ENCODE results near the gene COQ9.
A peak's percentile ranks its signal among the peaks of the same experiment; 100 is the strongest.

Gene COQ9

DNA sequence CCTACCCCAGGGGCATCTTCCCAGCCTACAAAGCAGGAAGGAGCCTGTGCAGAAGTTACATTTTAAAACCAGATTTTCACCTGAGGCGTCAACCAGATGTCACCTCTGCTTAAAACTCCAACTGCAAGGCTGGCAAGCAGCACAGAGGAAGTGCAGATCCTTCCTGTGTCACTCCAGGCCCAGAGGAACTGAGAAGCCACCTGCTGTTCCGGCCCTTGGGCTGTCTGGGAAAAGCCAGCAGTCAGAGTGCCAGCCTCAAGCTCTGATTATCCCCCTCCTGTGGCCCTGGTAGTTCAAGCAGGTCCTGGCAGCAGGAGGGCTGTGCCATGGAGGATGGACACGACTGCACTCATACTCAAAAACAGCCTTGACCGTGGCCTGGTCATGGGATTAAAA lies 25.4 kb downstream of the COQ9 start:
- Mint-ChIP-seq H3K4me1 (ENCODE audit: low read depth) (peaks cover 12% of the 10 kb centered on the region), H3K9me3 (no peaks in the 10 kb centered on the region), H3K36me3 (ENCODE audit: low read depth) (peaks cover 21% of the 10 kb centered on the region), H3K4me3 (no peak overlapping the region), H3K27me3 (ENCODE audit: low read depth) (no peaks in the 10 kb centered on the region), H3K27ac (no peak overlapping the region)

DNA sequence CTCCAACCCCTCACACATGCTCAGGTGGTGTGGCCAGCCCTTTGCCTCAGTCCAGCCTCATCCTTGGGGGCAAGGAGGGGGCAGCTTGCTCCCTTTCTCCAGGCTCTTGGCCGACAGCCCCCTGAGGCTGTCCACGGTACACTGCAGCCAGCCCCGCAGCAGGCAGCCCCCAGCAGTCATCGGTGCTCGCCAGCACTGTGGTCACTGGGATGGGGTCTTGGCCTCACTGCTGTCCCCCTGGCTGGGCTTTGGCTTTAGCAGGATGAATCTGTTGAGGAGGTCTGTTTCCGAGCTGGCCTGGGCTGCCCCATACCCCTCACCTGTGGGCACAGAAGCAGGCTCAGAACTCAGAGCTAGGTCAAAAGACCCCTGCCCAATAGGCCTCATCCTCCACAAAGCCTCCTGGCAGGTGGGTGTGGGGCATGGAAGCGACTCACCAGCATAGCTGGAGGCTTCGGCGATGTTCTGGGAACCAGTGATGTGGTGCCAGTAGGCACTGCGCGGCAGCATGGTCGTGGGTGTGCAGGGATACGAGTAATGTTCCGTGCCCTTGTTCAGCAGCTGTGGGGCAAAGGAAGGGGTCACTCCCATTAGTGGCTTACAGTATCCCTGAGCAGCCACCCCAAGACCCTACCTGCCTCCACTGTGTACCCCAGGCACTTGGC lies 26.0 kb downstream of the COQ9 start:
- Mint-ChIP-seq H3K9me3 (no peaks in the 10 kb centered on the region), H3K27ac (no peak overlapping the region), H3K4me1 (ENCODE audit: low read depth) (peaks cover 12% of the 10 kb centered on the region), H3K27me3 (ENCODE audit: low read depth) (no peaks in the 10 kb centered on the region), H3K36me3 (ENCODE audit: low read depth) (peaks cover 18% of the 10 kb centered on the region), H3K4me3 (no peak overlapping the region)

DNA sequence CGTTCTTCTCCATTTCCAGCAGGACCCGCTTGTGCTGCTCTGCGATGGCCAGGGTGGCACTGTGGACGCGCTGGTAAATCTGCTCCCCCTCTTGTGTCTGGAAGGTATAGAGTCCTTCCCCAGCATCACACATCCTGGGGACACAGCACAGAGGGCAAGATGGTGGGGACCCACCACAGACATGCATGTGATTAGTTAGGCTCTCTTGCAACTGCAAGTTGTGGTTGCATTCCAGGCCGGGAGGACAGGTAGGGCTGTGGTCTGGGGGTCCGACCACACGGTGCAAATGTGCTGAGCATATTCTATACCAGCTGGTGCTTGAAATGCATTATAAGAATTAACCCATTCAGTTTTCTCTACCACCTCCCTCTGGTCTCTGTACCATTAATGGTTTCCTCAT lies 26.6 kb downstream of the COQ9 start:
- Mint-ChIP-seq H3K27ac (no peak overlapping the region), H3K4me1 (ENCODE audit: low read depth) (peaks cover 12% of the 10 kb centered on the region), H3K9me3 (no peaks in the 10 kb centered on the region), H3K27me3 (ENCODE audit: low read depth) (peaks cover 3% of the 10 kb centered on the region), H3K36me3 (ENCODE audit: low read depth) (peaks cover 12% of the 10 kb centered on the region), H3K4me3 (no peak overlapping the region)

- H3K27me3 Mint-ChIP-seq (ENCODE audit: low read depth) = peaks cover 3% of the 10 kb centered on the region
- peaks cover 15% of the 10 kb centered on the region for H3K4me1 Mint-ChIP-seq (ENCODE audit: low read depth)
- peak overlapping the region; percentile 46 for H3K27ac Mint-ChIP-seq
- H3K4me3 Mint-ChIP-seq = no peak overlapping the region
- H3K9me3 Mint-ChIP-seq = no peaks in the 10 kb centered on the region
- H3K36me3 Mint-ChIP-seq (ENCODE audit: low read depth) = peaks cover 7% of the 10 kb centered on the region
Observed at GRCh38 chr16:57474671-57475661, 27.7 kb downstream of the COQ9 start.

GRCh38 chr16:57475711-57476339 lies 28.5 kb downstream of the COQ9 start:
- Mint-ChIP-seq H3K9me3 (no peaks in the 10 kb centered on the region), H3K36me3 (ENCODE audit: low read depth) (peaks cover 4% of the 10 kb centered on the region), H3K27ac (peak overlapping the region; percentile 63), H3K4me3 (no peak overlapping the region), H3K27me3 (ENCODE audit: low read depth) (peaks cover 3% of the 10 kb centered on the region), H3K4me1 (ENCODE audit: low read depth) (peaks cover 15% of the 10 kb centered on the region)

- Mint-ChIP-seq H3K4me3 (no peak overlapping the region), H3K36me3 (ENCODE audit: low read depth) (peaks cover 4% of the 10 kb centered on the region), H3K27me3 (ENCODE audit: low read depth) (peaks cover 3% of the 10 kb centered on the region), H3K27ac (peak overlapping the region; percentile 62), H3K9me3 (no peaks in the 10 kb centered on the region), H3K4me1 (ENCODE audit: low read depth) (peaks cover 15% of the 10 kb centered on the region)
Observed at GRCh38 chr16:57476546-57477410, 29.5 kb downstream of the COQ9 start.

DNA sequence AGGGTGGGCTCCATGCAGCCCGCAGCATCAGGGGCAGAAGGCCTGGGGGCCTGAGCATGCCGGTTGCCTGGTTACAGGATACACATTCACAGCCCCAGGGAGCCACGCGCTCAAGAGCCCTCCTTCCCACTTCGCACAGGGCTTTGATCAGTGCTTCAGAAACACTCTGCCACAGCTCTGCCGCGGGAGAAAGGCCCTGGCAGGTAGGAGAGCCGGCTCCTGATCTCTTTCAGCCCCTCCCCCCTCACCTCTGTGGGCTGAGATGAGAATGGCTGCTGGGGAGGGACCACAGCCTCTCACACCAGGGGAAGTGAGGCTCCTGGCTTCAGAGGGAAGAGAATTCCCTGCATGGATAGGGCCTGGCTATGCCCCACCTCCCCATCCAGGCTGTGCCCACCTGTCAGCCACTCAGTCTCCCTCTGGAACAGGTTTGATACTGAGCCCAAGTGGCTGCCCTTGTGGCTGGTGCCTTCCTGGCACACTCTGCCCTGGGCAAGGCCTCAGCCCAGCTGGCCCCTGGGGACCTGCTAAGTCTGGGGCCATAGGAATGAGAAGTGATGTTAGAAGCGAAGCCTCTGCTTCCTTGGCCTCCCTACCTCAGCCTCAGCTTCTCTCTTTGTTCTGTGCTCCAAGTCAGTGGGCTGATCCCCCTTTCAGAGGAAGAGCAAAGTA lies 30.4 kb downstream of the COQ9 start:
- Mint-ChIP-seq H3K9me3 (no peaks in the 10 kb centered on the region), H3K36me3 (ENCODE audit: low read depth) (no peaks in the 10 kb centered on the region), H3K27ac (no peak overlapping the region), H3K4me3 (no peak overlapping the region), H3K4me1 (ENCODE audit: low read depth) (peaks cover 11% of the 10 kb centered on the region), H3K27me3 (ENCODE audit: low read depth) (peaks cover 3% of the 10 kb centered on the region)

- no peaks in the 10 kb centered on the region for H3K36me3 Mint-ChIP-seq (ENCODE audit: low read depth)
- H3K4me3 Mint-ChIP-seq = no peak overlapping the region
- peaks cover 11% of the 10 kb centered on the region for H3K4me1 Mint-ChIP-seq (ENCODE audit: low read depth)
- H3K27me3 Mint-ChIP-seq (ENCODE audit: low read depth) = peaks cover 3% of the 10 kb centered on the region
- no peaks in the 10 kb centered on the region for H3K9me3 Mint-ChIP-seq
- no peak overlapping the region for H3K27ac Mint-ChIP-seq
Observed at GRCh38 chr16:57478396-57479204, 31.3 kb downstream of the COQ9 start.

- no peak overlapping the region for H3K4me3 Mint-ChIP-seq
- no peak overlapping the region for H3K27ac Mint-ChIP-seq
- no peaks in the 10 kb centered on the region for H3K9me3 Mint-ChIP-seq
- H3K36me3 Mint-ChIP-seq (ENCODE audit: low read depth) = no peaks in the 10 kb centered on the region
- peaks cover 11% of the 10 kb centered on the region for H3K4me1 Mint-ChIP-seq (ENCODE audit: low read depth)
- H3K27me3 Mint-ChIP-seq (ENCODE audit: low read depth) = peaks cover 3% of the 10 kb centered on the region
Observed at GRCh38 chr16:57479205-57479975, 32.1 kb downstream of the COQ9 start.

GRCh38 chr16:57479976-57480753 lies 32.9 kb downstream of the COQ9 start:
- Mint-ChIP-seq H3K9me3 (no peaks in the 10 kb centered on the region), H3K27me3 (ENCODE audit: low read depth) (peaks cover 7% of the 10 kb centered on the region), H3K4me3 (no peak overlapping the region), H3K27ac (no peak overlapping the region), H3K4me1 (ENCODE audit: low read depth) (peaks cover 11% of the 10 kb centered on the region), H3K36me3 (ENCODE audit: low read depth) (no peaks in the 10 kb centered on the region)

GRCh38 chr16:57480754-57481230 lies 33.5 kb downstream of the COQ9 start:
- H3K9me3 Mint-ChIP-seq = no peaks in the 10 kb centered on the region
- peaks cover 11% of the 10 kb centered on the region for H3K27me3 Mint-ChIP-seq (ENCODE audit: low read depth)
- no peak overlapping the region for H3K4me3 Mint-ChIP-seq
- H3K27ac Mint-ChIP-seq = no peak overlapping the region
- H3K36me3 Mint-ChIP-seq (ENCODE audit: low read depth) = no peaks in the 10 kb centered on the region
- peaks cover 14% of the 10 kb centered on the region for H3K4me1 Mint-ChIP-seq (ENCODE audit: low read depth)

- H3K4me3 Mint-ChIP-seq = no peak overlapping the region
- H3K27me3 Mint-ChIP-seq (ENCODE audit: low read depth) = peaks cover 12% of the 10 kb centered on the region
- H3K9me3 Mint-ChIP-seq = no peaks in the 10 kb centered on the region
- peaks cover 9% of the 10 kb centered on the region for H3K4me1 Mint-ChIP-seq (ENCODE audit: low read depth)
- no peaks in the 10 kb centered on the region for H3K36me3 Mint-ChIP-seq (ENCODE audit: low read depth)
- H3K27ac Mint-ChIP-seq = no peak overlapping the region
Observed at GRCh38 chr16:57481421-57481820, 34.1 kb downstream of the COQ9 start.

Measured in T-helper 1 cell treated with Interleukin-12 subunit alpha and Interleukin-12 subunit beta and Interleukin-4 antibody, amounts not matched to agents 30 μg/mL and 1 μg/mL, for 36 hours (primary cell).